ENCODE results near the gene PDHX. TPM values are rescaled to one million over a fixed set of nuclear protein-coding genes. Genes with fewer than 3 reads are reported as not detected.

Gene PDHX
- polyA plus RNA-seq, 3 donors: 9.3 to 19.5 (median 17.5) TPM

DNA sequence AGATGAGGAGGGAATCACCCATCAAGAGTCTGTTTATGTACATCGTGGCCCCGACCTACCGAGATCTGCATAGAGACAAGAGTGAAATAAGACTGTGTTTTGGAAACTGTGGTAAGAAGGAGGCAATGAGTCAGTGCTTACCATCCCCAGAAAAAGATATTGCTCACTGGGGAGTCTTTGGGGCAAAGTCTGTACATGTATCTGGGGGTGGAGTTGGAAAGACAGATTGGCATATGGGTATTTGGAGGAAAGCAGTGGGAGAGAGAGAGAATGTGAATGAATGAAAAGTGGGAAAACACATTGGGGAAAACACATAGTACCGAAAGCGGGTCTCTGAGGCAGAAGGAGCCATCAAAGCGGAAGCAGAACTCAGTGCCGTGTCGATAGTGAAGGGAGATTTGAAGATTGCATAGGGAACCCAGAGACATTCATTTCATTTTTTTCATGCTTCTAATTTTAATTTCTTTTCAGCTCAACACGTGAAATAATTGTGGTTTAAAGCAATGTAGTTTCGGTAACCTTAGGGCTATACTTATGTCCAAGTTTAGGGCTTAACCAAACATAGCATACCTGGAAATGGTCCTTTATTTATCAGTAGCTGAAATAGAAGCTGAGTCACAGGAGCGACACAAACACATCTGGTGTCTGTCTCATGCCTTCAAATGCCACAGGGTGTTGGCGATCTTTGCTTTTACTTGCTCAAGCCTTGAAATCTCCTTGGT is 124.0 kb downstream of the PDHX start:
- Histone ChIP-seq H3K9ac (ENCODE audit: insufficient read depth, low read length, poor library complexity, severe bottlenecking) (no peak overlapping the region), H3K4me3 (replicated peaks in 1 of 3; ENCODE audit: low read depth in 2 of 3, low read length in 3 of 3) (no peak overlapping the region), H3K79me2 (ENCODE audit: insufficient read depth, low read length) (no peaks in the 10 kb centered on the region), H3K9me3 (replicated peaks in 1 of 2; ENCODE audit: control insufficient read depth in 1 of 2, insufficient read depth in 1 of 2, low read length in 2 of 2) (no peaks in the 10 kb centered on the region), H4K20me1 (ENCODE audit: insufficient read depth, low read length) (no peaks in the 10 kb centered on the region), H3K36me3 (replicated peaks in 1 of 2; ENCODE audit: control insufficient read depth in 1 of 2, insufficient read depth in 2 of 2, low read length in 2 of 2) (no peaks in the 10 kb centered on the region), H3K27me3 (ENCODE audit: control insufficient read depth in 2 of 2, insufficient read depth in 2 of 2, low read length in 2 of 2) (no peaks in the 10 kb centered on the region), H3K4me2 (replicated peaks; ENCODE audit: extremely low read depth, low read length, poor library complexity, severe bottlenecking) (peak overlapping the region; percentile 4), H2AFZ (ENCODE audit: insufficient read depth, low read depth, low read length, poor library complexity, severe bottlenecking) (no peak overlapping the region), H3K27ac (ENCODE audit: low read depth in 1 of 2, low read length in 2 of 2) (peak overlapping the region; percentile 10 to 65), H3K4me1 (ENCODE audit: control insufficient read depth in 1 of 2, insufficient read depth in 2 of 2, low read length in 2 of 2) (peaks cover 48 to 53% of the 10 kb centered on the region in 2 donors)
- H3K36me3 Mint-ChIP-seq: peaks cover 2 to 9% of the 10 kb centered on the region in 2 donors
- TF ChIP-seq CTCF (IDR thresholded peaks at IDR 0.05): no peak
- H3K4me3 Mint-ChIP-seq: peak overlapping the region in 1 of 2 donors; percentile 61
- H3K27ac Mint-ChIP-seq: peak overlapping the region; percentile 62 to 94 (median 86)
- intact Hi-C loops (cut with micrococcal nuclease): no loop called here
- 80% methylated on average over 7 of the region's 12 CpGs for WGBS (ENCODE audit: insufficient coverage)
- DNase-seq: peak; percentile 47 to 78 (median 63)
- H3K4me1 Mint-ChIP-seq: peaks cover 50% of the 10 kb centered on the region
- peaks cover 0 to 6% (median 2%) of the 10 kb centered on the region in 3 donors for H3K27me3 Mint-ChIP-seq (ENCODE audit: low read depth in 3 of 3)
- H3K9me3 Mint-ChIP-seq: peaks cover 2 to 4% (median 2%) of the 10 kb centered on the region in 7 donors

- H3K4me1 Mint-ChIP-seq: peaks cover 49% of the 10 kb centered on the region
- DNase-seq: no peak
- Histone ChIP-seq H3K36me3 (replicated peaks in 1 of 2; ENCODE audit: control insufficient read depth in 1 of 2, insufficient read depth in 2 of 2, low read length in 2 of 2) (no peaks in the 10 kb centered on the region), H3K4me1 (ENCODE audit: control insufficient read depth in 1 of 2, insufficient read depth in 2 of 2, low read length in 2 of 2) (peaks cover 47 to 53% of the 10 kb centered on the region in 2 donors), H3K27me3 (ENCODE audit: control insufficient read depth in 2 of 2, insufficient read depth in 2 of 2, low read length in 2 of 2) (no peaks in the 10 kb centered on the region), H2AFZ (ENCODE audit: insufficient read depth, low read depth, low read length, poor library complexity, severe bottlenecking) (no peak overlapping the region), H3K9me3 (replicated peaks in 1 of 2; ENCODE audit: control insufficient read depth in 1 of 2, insufficient read depth in 1 of 2, low read length in 2 of 2) (no peaks in the 10 kb centered on the region), H3K79me2 (ENCODE audit: insufficient read depth, low read length) (no peaks in the 10 kb centered on the region), H3K4me2 (replicated peaks; ENCODE audit: extremely low read depth, low read length, poor library complexity, severe bottlenecking) (no peak overlapping the region), H3K4me3 (replicated peaks in 1 of 3; ENCODE audit: low read depth in 2 of 3, low read length in 3 of 3) (no peak overlapping the region), H3K9ac (ENCODE audit: insufficient read depth, low read length, poor library complexity, severe bottlenecking) (no peak overlapping the region), H4K20me1 (ENCODE audit: insufficient read depth, low read length) (no peaks in the 10 kb centered on the region), H3K27ac (ENCODE audit: low read depth in 1 of 2, low read length in 2 of 2) (peak overlapping the region in 1 of 2 donors; percentile 65)
- H3K27me3 Mint-ChIP-seq (ENCODE audit: low read depth in 3 of 3): peaks cover 0 to 6% (median 2%) of the 10 kb centered on the region in 3 donors
- H3K27ac Mint-ChIP-seq: peak overlapping the region in 4 of 7 donors; percentile 6 to 94 (median 58)
- peaks cover 1 to 3% (median 2%) of the 10 kb centered on the region in 7 donors for H3K9me3 Mint-ChIP-seq
- no peak for TF ChIP-seq CTCF (IDR thresholded peaks at IDR 0.05)
- no CpG with 5 or more reads among the region's 4 CpGs for WGBS (ENCODE audit: insufficient coverage)
- no peak overlapping the region for H3K4me3 Mint-ChIP-seq
- intact Hi-C loops (cut with micrococcal nuclease): no loop called here
- H3K36me3 Mint-ChIP-seq: peaks cover 0 to 5% of the 10 kb centered on the region in 2 donors
These were observed 124.7 kb downstream of the PDHX start for GRCh38 chr11:35041070-35041554.
